Measurements from ENCODE around the gene NOXA1. TPM values are rescaled to one million over a fixed set of nuclear protein-coding genes. Genes with fewer than 3 reads are reported as not detected.
A peak's percentile ranks its signal among the peaks of the same experiment; 100 is the strongest.

The NOXA1 gene
- total and polyA plus RNA-seq, 3 experiments from 2014 or later: 0.66 to 1.3 (median 0.74) TPM

- Histone ChIP-seq H3K4me3 (ENCODE audit: low read length) (no peak overlapping the region), H3K27me3 (ENCODE audit: insufficient read depth, low read length, poor library complexity, severe bottlenecking) (no peaks in the 10 kb centered on the region), H3K36me3 (ENCODE audit: insufficient read depth, low read length) (no peaks in the 10 kb centered on the region), H3K4me1 (ENCODE audit: insufficient read depth, low read length) (peaks cover 73% of the 10 kb centered on the region), H3K9me3 (ENCODE audit: low read length) (no peaks in the 10 kb centered on the region), H3K27ac (ENCODE audit: low read depth, low read length) (no peak overlapping the region)
- H3K4me3 Mint-ChIP-seq: peak overlapping the region in 3 of 7 donors; percentile 41 to 70 (median 63)
- peak in 2 of 5 donors; percentile 0 to 43 for DNase-seq
- peaks cover 6 to 53% (median 20%) of the 10 kb centered on the region in 3 donors for H3K4me1 Mint-ChIP-seq
- CTCF ChIA-PET: interaction anchor here (0.8 to 1.5 kb wide), 2 partner anchors 11 to 34 kb away, joined by 3 to 4 read pairs; partner anchors contain the start of gene NOXA1
- POLR2A ChIA-PET: no interaction called here
- peak overlapping the region in 1 of 8 donors; percentile 70 for H3K27ac Mint-ChIP-seq
- no peaks in the 10 kb centered on the region for H3K27me3 Mint-ChIP-seq
- peaks cover 0 to 11% (median 0%) of the 10 kb centered on the region in 3 donors for H3K36me3 Mint-ChIP-seq
- no peaks in the 10 kb centered on the region for H3K9me3 Mint-ChIP-seq
These were observed 34.4 kb downstream of the NOXA1 start for GRCh38 chr9:137457406-137458193.

GRCh38 chr9:137458194-137459151 is 35.3 kb downstream of the NOXA1 start:
- peaks cover 73% of the 10 kb centered on the region for H3K4me1 ChIP-seq (ENCODE audit: insufficient read depth, low read length)
- H3K27ac ChIP-seq (ENCODE audit: low read depth, low read length): no peak overlapping the region
- H3K4me3 ChIP-seq (ENCODE audit: low read length): peak overlapping the region; percentile 53
- Mint-ChIP-seq H3K36me3 (peaks cover 0 to 11% (median 0%) of the 10 kb centered on the region in 3 donors), H3K4me1 (peaks cover 10 to 54% (median 23%) of the 10 kb centered on the region in 3 donors), H3K9me3 (no peaks in the 10 kb centered on the region), H3K27ac (no peak overlapping the region), H3K4me3 (peak overlapping the region in 4 of 7 donors; percentile 13 to 40 (median 30)), H3K27me3 (no peaks in the 10 kb centered on the region)
- ChIA-PET CTCF (interaction anchor here (1.2 to 1.7 kb wide), 2 partner anchors 13 to 35 kb away, joined by 6 read pairs; partner anchors contain the start of genes EXD3 and NOXA1), POLR2A (interaction anchor here (1.0 kb wide), 2 partner anchors 17 to 35 kb away, joined by 4 to 10 read pairs; partner anchors contain the start of genes ENTPD8, EXD3 and NOXA1)
- no peaks in the 10 kb centered on the region for H3K9me3 ChIP-seq (ENCODE audit: low read length)
- peak in 2 of 5 donors; percentile 15 to 56 for DNase-seq
- H3K36me3 ChIP-seq (ENCODE audit: insufficient read depth, low read length): no peaks in the 10 kb centered on the region
- H3K27me3 ChIP-seq (ENCODE audit: insufficient read depth, low read length, poor library complexity, severe bottlenecking): no peaks in the 10 kb centered on the region

DNA sequence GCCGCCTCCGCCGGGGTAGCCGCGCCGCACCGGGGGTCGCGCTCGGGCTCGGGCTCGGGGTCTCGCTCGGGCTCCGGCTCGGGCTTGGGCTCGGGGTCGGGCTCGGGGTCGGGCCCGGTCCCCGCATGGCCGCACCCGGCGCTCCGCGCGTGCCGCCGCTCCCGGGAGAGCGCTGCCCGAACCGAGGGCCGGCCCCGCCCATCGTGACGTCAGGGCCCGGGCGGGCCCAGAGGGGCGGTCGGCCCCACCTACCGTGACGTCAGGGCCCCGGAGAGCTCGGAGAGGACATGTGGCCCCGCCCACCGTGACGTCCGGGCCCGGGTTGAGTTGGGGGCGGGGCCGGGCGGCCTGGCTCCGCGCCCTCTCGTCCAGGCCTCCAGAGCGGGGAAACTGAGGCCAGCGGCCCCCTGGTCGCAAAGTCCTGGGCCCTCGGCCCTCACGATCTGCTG is 36.0 kb downstream of the NOXA1 start, which contains the start of gene NSMF:
TSS of gene NSMF (minus strand) at position 183 of the 449 bp plus-strand sequence. CDS start 232 bp downstream, outside the sequence.
- H3K27me3 ChIP-seq (ENCODE audit: insufficient read depth, low read length, poor library complexity, severe bottlenecking): no peaks in the 10 kb centered on the region
- peaks cover 70% of the 10 kb centered on the region for H3K4me1 ChIP-seq (ENCODE audit: insufficient read depth, low read length)
- H3K9me3 ChIP-seq (ENCODE audit: low read length): no peaks in the 10 kb centered on the region
- peak; percentile 91 to 94 (median 93) for DNase-seq
- peak within 1 kb of the TSS in 7 of 8 donors; percentile 56 to 94 (median 84) for H3K27ac Mint-ChIP-seq
- peak within 1 kb of the TSS; percentile 53 for H3K4me3 ChIP-seq (ENCODE audit: low read length)
- no peaks in the 10 kb centered on the region for H3K9me3 Mint-ChIP-seq
- H3K4me1 Mint-ChIP-seq: peaks cover 10 to 51% (median 20%) of the 10 kb centered on the region in 3 donors
- ChIA-PET CTCF (interaction anchor here (0.7 to 1.7 kb wide), 3 partner anchors 13 to 36 kb away, joined by 3 to 6 read pairs (median 6); partner anchors contain the start of genes EXD3 and NOXA1), POLR2A (interaction anchor here (0.6 to 1.0 kb wide), 3 partner anchors 18 to 92 kb away, joined by 4 to 10 read pairs (median 5); partner anchors contain the start of genes ENTPD8, EXD3, MRPL41 and NOXA1)
- H3K36me3 ChIP-seq (ENCODE audit: insufficient read depth, low read length): no peaks in the 10 kb centered on the region
- H3K27me3 Mint-ChIP-seq: no peaks in the 10 kb centered on the region
- H3K36me3 Mint-ChIP-seq: peaks cover 0 to 11% (median 0%) of the 10 kb centered on the region in 3 donors
- H3K4me3 Mint-ChIP-seq: peak within 1 kb of the TSS; percentile 52 to 88 (median 66)
- H3K27ac ChIP-seq (ENCODE audit: low read depth, low read length): peak within 1 kb of the TSS; percentile 60

- Histone ChIP-seq H3K4me1 (ENCODE audit: insufficient read depth, low read length) (peaks cover 64% of the 10 kb centered on the region), H3K9me3 (ENCODE audit: low read length) (no peaks in the 10 kb centered on the region), H3K36me3 (ENCODE audit: insufficient read depth, low read length) (no peaks in the 10 kb centered on the region), H3K27ac (ENCODE audit: low read depth, low read length) (peak overlapping the region; percentile 60), H3K4me3 (ENCODE audit: low read length) (peak overlapping the region; percentile 52), H3K27me3 (ENCODE audit: insufficient read depth, low read length, poor library complexity, severe bottlenecking) (no peaks in the 10 kb centered on the region)
- H3K4me1 Mint-ChIP-seq: peaks cover 10 to 46% (median 18%) of the 10 kb centered on the region in 3 donors
- H3K27ac Mint-ChIP-seq: peak overlapping the region in 7 of 8 donors; percentile 56 to 94 (median 84)
- no peaks in the 10 kb centered on the region for H3K27me3 Mint-ChIP-seq
- H3K9me3 Mint-ChIP-seq: no peaks in the 10 kb centered on the region
- H3K36me3 Mint-ChIP-seq: peaks cover 0 to 11% (median 0%) of the 10 kb centered on the region in 3 donors
- POLR2A ChIA-PET: interaction anchor here (0.6 to 1.0 kb wide), 4 partner anchors 18 to 92 kb away, joined by 4 to 10 read pairs (median 4); partner anchors contain the start of genes ENTPD8, EXD3, MRPL41 and NOXA1
- CTCF ChIA-PET: interaction anchor here (0.7 to 1.7 kb wide), 3 partner anchors 14 to 36 kb away, joined by 3 to 6 read pairs (median 6); partner anchors contain the start of genes EXD3 and NOXA1
- DNase-seq: peak in 1 of 5 donors; percentile 1
- H3K4me3 Mint-ChIP-seq: peak overlapping the region; percentile 52 to 88 (median 66)
These were observed 36.6 kb downstream of the NOXA1 start for GRCh38 chr9:137459601-137460362.

DNA sequence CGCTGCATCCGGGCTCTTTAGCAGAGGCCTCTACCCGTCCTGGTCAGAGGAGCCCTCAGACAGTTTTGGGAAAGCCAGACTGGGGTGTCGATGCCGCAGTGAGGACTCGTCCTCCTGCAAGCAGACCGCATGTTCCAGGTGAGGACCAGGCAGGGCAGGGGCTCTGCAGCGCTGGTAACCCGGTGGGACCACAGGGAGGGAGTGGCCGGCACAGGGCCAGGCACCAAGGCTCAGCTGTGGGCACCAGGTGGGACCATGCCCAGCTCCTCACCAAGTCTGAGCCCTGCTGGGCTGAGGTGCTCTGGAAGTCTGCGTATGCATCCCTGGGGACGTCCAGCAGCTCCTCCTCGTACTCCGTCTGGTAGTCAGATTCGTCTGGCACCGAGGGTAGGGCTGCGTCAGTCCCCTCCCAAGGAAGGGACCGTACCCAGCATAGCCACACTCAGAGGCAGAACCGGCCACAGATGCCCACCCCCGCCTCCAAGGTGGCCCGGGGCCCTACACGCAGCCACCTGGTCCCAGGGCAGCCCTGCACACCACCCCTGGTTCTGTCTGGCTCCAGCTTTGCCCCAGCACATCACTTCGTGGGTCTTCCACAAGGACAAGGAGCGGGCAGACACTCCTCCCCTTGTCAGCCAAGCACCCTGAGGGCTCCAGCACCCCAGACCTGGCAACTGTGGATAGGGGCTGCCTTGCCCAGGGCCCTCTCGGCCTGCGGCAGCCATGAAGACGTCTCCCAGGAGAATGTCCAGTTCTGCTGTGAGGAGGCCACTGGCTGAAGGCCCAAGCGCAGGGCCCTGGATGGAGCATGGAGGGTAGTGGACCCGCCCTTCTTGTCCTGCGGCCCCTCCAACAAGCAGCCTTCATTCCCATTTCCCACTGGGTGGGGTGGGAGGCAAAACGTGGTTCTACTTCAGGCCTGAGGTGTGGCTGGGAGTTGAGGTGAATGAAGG is 37.4 kb downstream of the NOXA1 start:
- Mint-ChIP-seq H3K36me3 (peaks cover 0 to 9% (median 0%) of the 10 kb centered on the region in 3 donors), H3K27me3 (no peaks in the 10 kb centered on the region), H3K4me1 (peaks cover 10 to 46% (median 18%) of the 10 kb centered on the region in 3 donors), H3K27ac (peak overlapping the region; percentile 56 to 95 (median 74)), H3K9me3 (no peaks in the 10 kb centered on the region), H3K4me3 (peak overlapping the region in 4 of 7 donors; percentile 20 to 70 (median 57))
- ChIA-PET CTCF (interaction anchor here (1.7 kb wide), 1 partner anchor 37 kb away, joined by 6 read pairs; the partner anchor contains the start of genes EXD3 and NOXA1), POLR2A (interaction anchor here (0.6 to 1.5 kb wide), 2 partner anchors 38 kb away, joined by 4 to 6 read pairs; partner anchors contain the start of genes EXD3 and NOXA1)
- Histone ChIP-seq H3K4me3 (ENCODE audit: low read length) (no peak overlapping the region), H3K27me3 (ENCODE audit: insufficient read depth, low read length, poor library complexity, severe bottlenecking) (no peaks in the 10 kb centered on the region), H3K27ac (ENCODE audit: low read depth, low read length) (no peak overlapping the region), H3K36me3 (ENCODE audit: insufficient read depth, low read length) (no peaks in the 10 kb centered on the region), H3K4me1 (ENCODE audit: insufficient read depth, low read length) (peaks cover 57% of the 10 kb centered on the region), H3K9me3 (ENCODE audit: low read length) (no peaks in the 10 kb centered on the region)
- DNase-seq: peak in 1 of 5 donors; percentile 51

DNA sequence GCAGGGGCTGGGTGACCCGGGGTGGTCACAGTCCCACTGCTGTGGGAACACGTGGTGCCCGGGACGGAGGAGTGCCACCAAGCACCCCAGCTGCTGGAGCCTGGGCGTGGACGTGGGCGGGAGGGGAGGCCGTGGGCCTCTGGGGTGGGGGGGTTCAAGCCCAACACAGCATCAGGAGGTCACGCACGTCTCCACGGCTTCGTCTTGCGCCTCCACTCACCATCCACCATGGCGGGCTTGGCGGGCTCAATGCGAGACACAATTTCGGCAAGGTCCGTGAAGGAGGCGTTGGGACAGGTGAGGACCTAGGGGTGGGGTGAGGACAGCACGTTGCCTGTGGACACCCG is 38.1 kb downstream of the NOXA1 start:
- Histone ChIP-seq H3K9me3 (ENCODE audit: low read length) (no peaks in the 10 kb centered on the region), H3K27me3 (ENCODE audit: insufficient read depth, low read length, poor library complexity, severe bottlenecking) (no peaks in the 10 kb centered on the region), H3K4me1 (ENCODE audit: insufficient read depth, low read length) (peaks cover 57% of the 10 kb centered on the region), H3K4me3 (ENCODE audit: low read length) (peak overlapping the region; percentile 66), H3K36me3 (ENCODE audit: insufficient read depth, low read length) (no peaks in the 10 kb centered on the region), H3K27ac (ENCODE audit: low read depth, low read length) (peak overlapping the region; percentile 65)
- ChIA-PET POLR2A (interaction anchor here (1.5 kb wide), 1 partner anchor 38 kb away, joined by 6 read pairs; the partner anchor contains the start of genes EXD3 and NOXA1), CTCF (interaction anchor here (1.4 to 1.5 kb wide), 2 partner anchors 39 to 142 kb away, joined by 3 to 6 read pairs; partner anchors contain the start of genes EXD3 and NOXA1)
- peak in 1 of 5 donors; percentile 27 for DNase-seq
- Mint-ChIP-seq H3K4me3 (peak overlapping the region in 5 of 7 donors; percentile 45 to 90 (median 83)), H3K27me3 (no peaks in the 10 kb centered on the region), H3K27ac (peak overlapping the region in 6 of 8 donors; percentile 6 to 95 (median 81)), H3K4me1 (peaks cover 10 to 44% (median 18%) of the 10 kb centered on the region in 3 donors), H3K9me3 (no peaks in the 10 kb centered on the region), H3K36me3 (peaks cover 0 to 5% (median 0%) of the 10 kb centered on the region in 3 donors)
